ENCODE data around the gene ADGRA3.

DNA sequence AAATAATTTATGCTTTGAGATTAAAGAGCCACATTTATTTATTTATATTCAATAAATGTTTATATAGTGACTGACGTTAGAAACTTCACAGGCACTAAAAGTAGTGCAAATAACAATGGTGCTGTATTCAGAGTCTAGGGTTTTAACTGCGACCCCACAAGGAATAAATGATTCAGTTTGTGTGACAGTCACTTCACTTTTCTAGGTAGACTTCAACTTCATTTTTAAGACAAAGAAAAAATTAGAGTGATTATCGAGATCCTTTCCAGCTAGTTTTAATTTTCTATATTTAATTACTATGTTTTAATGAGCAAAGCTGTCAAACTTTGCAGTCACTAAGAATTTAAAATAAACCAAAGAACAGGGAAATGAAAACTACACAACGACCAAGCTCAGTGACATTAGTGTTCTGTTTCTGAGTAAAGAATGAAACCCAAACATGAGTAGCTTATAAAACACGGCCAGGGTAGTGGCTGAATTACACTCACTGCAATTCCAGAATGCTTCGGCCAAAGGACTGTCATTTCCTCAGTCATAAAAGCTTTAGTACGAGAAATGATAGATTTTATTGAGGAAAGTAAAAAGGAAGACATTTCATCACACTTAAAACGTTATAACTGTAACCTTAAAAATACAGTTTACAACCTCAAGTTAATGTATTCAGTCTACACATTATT lies 38.6 kb downstream of the ADGRA3 start:
- TF ChIP-seq, protein P1, sequence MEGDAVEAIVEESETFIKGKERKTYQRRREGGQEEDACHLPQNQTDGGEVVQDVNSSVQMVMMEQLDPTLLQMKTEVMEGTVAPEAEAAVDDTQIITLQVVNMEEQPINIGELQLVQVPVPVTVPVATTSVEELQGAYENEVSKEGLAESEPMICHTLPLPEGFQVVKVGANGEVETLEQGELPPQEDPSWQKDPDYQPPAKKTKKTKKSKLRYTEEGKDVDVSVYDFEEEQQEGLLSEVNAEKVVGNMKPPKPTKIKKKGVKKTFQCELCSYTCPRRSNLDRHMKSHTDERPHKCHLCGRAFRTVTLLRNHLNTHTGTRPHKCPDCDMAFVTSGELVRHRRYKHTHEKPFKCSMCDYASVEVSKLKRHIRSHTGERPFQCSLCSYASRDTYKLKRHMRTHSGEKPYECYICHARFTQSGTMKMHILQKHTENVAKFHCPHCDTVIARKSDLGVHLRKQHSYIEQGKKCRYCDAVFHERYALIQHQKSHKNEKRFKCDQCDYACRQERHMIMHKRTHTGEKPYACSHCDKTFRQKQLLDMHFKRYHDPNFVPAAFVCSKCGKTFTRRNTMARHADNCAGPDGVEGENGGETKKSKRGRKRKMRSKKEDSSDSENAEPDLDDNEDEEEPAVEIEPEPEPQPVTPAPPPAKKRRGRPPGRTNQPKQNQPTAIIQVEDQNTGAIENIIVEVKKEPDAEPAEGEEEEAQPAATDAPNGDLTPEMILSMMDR (IDR thresholded peaks at IDR 0.05): no peak
- TF ChIP-seq CREB1 (CRISPR knock-in tag; IDR thresholded peaks at IDR 0.05) (no peak), TP53 (CRISPR knock-in tag; IDR thresholded peaks at IDR 0.05) (no peak), NFYB (CRISPR knock-in tag; conservative IDR thresholded peaks at IDR 0.05; ENCODE audit: low read depth) (no peak), IRF2 (CRISPR knock-in tag; IDR thresholded peaks at IDR 0.05; ENCODE audit: borderline replicate concordance, low read depth) (no peak), OVOL2 (CRISPR knock-in tag; IDR thresholded peaks at IDR 0.05; ENCODE audit: borderline replicate concordance) (no peak), USF2 (CRISPR knock-in tag; IDR thresholded peaks at IDR 0.05) (no peak), ZNF232 (CRISPR knock-in tag; IDR thresholded peaks at IDR 0.05) (no peak)
- TF ChIP-seq, protein P2, sequence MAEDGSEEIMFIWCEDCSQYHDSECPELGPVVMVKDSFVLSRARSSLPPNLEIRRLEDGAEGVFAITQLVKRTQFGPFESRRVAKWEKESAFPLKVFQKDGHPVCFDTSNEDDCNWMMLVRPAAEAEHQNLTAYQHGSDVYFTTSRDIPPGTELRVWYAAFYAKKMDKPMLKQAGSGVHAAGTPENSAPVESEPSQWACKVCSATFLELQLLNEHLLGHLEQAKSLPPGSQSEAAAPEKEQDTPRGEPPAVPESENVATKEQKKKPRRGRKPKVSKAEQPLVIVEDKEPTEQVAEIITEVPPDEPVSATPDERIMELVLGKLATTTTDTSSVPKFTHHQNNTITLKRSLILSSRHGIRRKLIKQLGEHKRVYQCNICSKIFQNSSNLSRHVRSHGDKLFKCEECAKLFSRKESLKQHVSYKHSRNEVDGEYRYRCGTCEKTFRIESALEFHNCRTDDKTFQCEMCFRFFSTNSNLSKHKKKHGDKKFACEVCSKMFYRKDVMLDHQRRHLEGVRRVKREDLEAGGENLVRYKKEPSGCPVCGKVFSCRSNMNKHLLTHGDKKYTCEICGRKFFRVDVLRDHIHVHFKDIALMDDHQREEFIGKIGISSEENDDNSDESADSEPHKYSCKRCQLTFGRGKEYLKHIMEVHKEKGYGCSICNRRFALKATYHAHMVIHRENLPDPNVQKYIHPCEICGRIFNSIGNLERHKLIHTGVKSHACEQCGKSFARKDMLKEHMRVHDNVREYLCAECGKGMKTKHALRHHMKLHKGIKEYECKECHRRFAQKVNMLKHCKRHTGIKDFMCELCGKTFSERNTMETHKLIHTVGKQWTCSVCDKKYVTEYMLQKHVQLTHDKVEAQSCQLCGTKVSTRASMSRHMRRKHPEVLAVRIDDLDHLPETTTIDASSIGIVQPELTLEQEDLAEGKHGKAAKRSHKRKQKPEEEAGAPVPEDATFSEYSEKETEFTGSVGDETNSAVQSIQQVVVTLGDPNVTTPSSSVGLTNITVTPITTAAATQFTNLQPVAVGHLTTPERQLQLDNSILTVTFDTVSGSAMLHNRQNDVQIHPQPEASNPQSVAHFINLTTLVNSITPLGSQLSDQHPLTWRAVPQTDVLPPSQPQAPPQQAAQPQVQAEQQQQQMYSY (CRISPR knock-in tag; IDR thresholded peaks at IDR 0.05): no peak
